ENCODE data around the gene LGMN. TPM values are rescaled to one million over a fixed set of nuclear protein-coding genes. Genes with fewer than 3 reads are reported as not detected.

Gene LGMN
- total and polyA plus RNA-seq, 12 donors: 82.2 to 211 (median 103) TPM

DNA sequence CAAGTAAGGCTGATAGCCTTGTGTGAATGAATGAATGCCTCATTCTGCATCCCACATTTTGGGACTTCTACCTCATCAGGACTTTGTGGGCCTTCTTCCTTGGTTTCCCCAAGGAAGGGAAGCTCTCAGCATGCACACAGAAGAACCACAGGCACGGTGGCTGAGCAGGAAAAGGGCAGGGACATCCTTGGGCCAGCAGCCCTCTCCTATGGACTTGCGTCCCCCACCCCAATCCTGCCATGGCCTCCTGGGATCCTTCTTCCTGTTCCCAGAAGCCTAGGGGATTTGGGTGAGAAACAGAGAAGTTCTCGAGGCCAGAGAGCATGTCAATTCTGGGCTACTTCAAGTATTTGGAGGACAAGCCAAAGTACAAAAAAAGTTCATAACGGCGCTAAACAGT, 69.7 kb downstream of the LGMN start:
- peak overlapping the region in 1 of 10 donors; percentile 20 for H3K27ac ChIP-seq
- 74 to 80% methylated on average over 5 of the region's 5 CpGs for WGBS, 2 donors
- TF ChIP-seq, protein P1, sequence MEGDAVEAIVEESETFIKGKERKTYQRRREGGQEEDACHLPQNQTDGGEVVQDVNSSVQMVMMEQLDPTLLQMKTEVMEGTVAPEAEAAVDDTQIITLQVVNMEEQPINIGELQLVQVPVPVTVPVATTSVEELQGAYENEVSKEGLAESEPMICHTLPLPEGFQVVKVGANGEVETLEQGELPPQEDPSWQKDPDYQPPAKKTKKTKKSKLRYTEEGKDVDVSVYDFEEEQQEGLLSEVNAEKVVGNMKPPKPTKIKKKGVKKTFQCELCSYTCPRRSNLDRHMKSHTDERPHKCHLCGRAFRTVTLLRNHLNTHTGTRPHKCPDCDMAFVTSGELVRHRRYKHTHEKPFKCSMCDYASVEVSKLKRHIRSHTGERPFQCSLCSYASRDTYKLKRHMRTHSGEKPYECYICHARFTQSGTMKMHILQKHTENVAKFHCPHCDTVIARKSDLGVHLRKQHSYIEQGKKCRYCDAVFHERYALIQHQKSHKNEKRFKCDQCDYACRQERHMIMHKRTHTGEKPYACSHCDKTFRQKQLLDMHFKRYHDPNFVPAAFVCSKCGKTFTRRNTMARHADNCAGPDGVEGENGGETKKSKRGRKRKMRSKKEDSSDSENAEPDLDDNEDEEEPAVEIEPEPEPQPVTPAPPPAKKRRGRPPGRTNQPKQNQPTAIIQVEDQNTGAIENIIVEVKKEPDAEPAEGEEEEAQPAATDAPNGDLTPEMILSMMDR (IDR thresholded peaks at IDR 0.05): no peak
- DNase-seq (no peak), ATAC-seq (no peak)
- no peak overlapping the region for H3K4me3 ChIP-seq
- H3K27me3 ChIP-seq: no peaks in the 10 kb centered on the region
- peaks cover 0 to 10% (median 0%) of the 10 kb centered on the region in 11 donors for H3K9me3 ChIP-seq
- intact Hi-C loops (cut with DNase I): loop anchor here in 5 of 10 donors (5.0 to 10.0 kb wide), 5 partner anchors 184 to 554 kb away; partner anchors contain the start of genes CPSF2 (in 1 of the 5) and NDUFB1 (in 1 of the 5)
- peaks cover 0 to 42% (median 5%) of the 10 kb centered on the region in 9 donors for H3K4me1 ChIP-seq
- peaks cover 0 to 87% (median 7%) of the 10 kb centered on the region in 9 donors for H3K36me3 ChIP-seq

GRCh38 chr14:92677955-92678354, 70.5 kb downstream of the LGMN start:
- Histone ChIP-seq H3K4me1 (peaks cover 0 to 42% (median 5%) of the 10 kb centered on the region in 9 donors), H3K27ac (no peak overlapping the region), H3K9me3 (peaks cover 0 to 10% (median 0%) of the 10 kb centered on the region in 11 donors), H3K4me3 (no peak overlapping the region), H3K27me3 (no peaks in the 10 kb centered on the region), H3K36me3 (peaks cover 0 to 87% (median 7%) of the 10 kb centered on the region in 9 donors)
- no peak for DNase-seq
- WGBS, 2 donors: 98 to 100% methylated on average over 2 of the region's 2 CpGs
- no peak for ATAC-seq
- intact Hi-C loops (cut with DNase I): loop anchor here in 5 of 10 donors (5.0 to 10.0 kb wide), 5 partner anchors 183 to 553 kb away; partner anchors contain the start of genes CPSF2 (in 1 of the 5) and NDUFB1 (in 1 of the 5)
- TF ChIP-seq, protein P1 (IDR thresholded peaks at IDR 0.05): no peak

- TF ChIP-seq, protein P1 (IDR thresholded peaks at IDR 0.05): no peak
- WGBS, 2 donors: 68 to 72% methylated on average over 4 of the region's 4 CpGs
- intact Hi-C loops (cut with DNase I): loop anchor here in 5 of 10 donors (5.0 to 10.0 kb wide), 5 partner anchors 182 to 552 kb away; partner anchors contain the start of genes CPSF2 (in 1 of the 5) and NDUFB1 (in 1 of the 5)
- H3K4me1 ChIP-seq: peaks cover 0 to 42% (median 5%) of the 10 kb centered on the region in 9 donors
- H3K27me3 ChIP-seq: no peaks in the 10 kb centered on the region
- no peak overlapping the region for H3K4me3 ChIP-seq
- H3K9me3 ChIP-seq: peaks cover 0 to 10% (median 0%) of the 10 kb centered on the region in 11 donors
- peaks cover 0 to 87% (median 7%) of the 10 kb centered on the region in 9 donors for H3K36me3 ChIP-seq
- ATAC-seq (peak in 7 of 8 donors; percentile 25 to 54 (median 37)), DNase-seq (no peak)
- no peak overlapping the region for H3K27ac ChIP-seq
Measured at GRCh38 chr14:92677087-92677668, 71.2 kb downstream of the LGMN start.

- WGBS, 2 donors: 93 to 94% methylated on average over 8 of the region's 8 CpGs
- DNase-seq (no peak), ATAC-seq (peak in 2 of 8 donors; percentile 6 to 22)
- H3K9me3 ChIP-seq: peaks cover 0 to 10% (median 0%) of the 10 kb centered on the region in 11 donors
- peaks cover 0 to 40% (median 5%) of the 10 kb centered on the region in 9 donors for H3K4me1 ChIP-seq
- intact Hi-C loops (cut with DNase I): loop anchor here in 5 of 10 donors (5.0 to 10.0 kb wide), 5 partner anchors 182 to 552 kb away; partner anchors contain the start of genes CPSF2 (in 1 of the 5) and NDUFB1 (in 1 of the 5)
- no peaks in the 10 kb centered on the region for H3K27me3 ChIP-seq
- TF ChIP-seq, protein P1 (IDR thresholded peaks at IDR 0.05): no peak
- no peak overlapping the region for H3K4me3 ChIP-seq
- peaks cover 0 to 87% (median 7%) of the 10 kb centered on the region in 9 donors for H3K36me3 ChIP-seq
- peak overlapping the region in 1 of 10 donors; percentile 75 for H3K27ac ChIP-seq
Measured at GRCh38 chr14:92676403-92677086, 71.9 kb downstream of the LGMN start.

Data from heart right ventricle (tissue), 16 donors.